A673 (cell line): ENCODE results near the gene POU2F3.

Experiments
- EZH2 ChIP-seq: fragments of 200-600 bp; sonication (generic); IDR thresholded peaks from 2 replicates; pipeline ENCODE4 v1.6.1; 2017; ENCODE audit warnings: borderline replicate concordance, low read depth, mild to moderate bottlenecking, mixed read lengths, antibody characterized with exemption, low read length; ENCODE audit not compliant: poor library complexity, severe bottlenecking
- TF ChIP-seq, protein P1 (sequence below): fragments of 300-800, 200-600 bp; sonication (generic); conservative IDR thresholded peaks from 2 replicates; pipeline ENCODE4 v1.5.1; 2017; ENCODE audit warnings: low read depth, mild to moderate bottlenecking, antibody characterized with exemption, low read length, moderate library complexity, mixed read lengths

- TF ChIP-seq, protein P1, sequence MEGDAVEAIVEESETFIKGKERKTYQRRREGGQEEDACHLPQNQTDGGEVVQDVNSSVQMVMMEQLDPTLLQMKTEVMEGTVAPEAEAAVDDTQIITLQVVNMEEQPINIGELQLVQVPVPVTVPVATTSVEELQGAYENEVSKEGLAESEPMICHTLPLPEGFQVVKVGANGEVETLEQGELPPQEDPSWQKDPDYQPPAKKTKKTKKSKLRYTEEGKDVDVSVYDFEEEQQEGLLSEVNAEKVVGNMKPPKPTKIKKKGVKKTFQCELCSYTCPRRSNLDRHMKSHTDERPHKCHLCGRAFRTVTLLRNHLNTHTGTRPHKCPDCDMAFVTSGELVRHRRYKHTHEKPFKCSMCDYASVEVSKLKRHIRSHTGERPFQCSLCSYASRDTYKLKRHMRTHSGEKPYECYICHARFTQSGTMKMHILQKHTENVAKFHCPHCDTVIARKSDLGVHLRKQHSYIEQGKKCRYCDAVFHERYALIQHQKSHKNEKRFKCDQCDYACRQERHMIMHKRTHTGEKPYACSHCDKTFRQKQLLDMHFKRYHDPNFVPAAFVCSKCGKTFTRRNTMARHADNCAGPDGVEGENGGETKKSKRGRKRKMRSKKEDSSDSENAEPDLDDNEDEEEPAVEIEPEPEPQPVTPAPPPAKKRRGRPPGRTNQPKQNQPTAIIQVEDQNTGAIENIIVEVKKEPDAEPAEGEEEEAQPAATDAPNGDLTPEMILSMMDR = no peak
- TF ChIP-seq EZH2 = no peak
These were observed 19.2 kb upstream of the POU2F3 start for GRCh38 chr11:120220747-120221037.
